ENCODE results near the gene CLEC4G. TPM values are rescaled to one million over a fixed set of nuclear protein-coding genes. Genes with fewer than 3 reads are reported as not detected.

CLEC4G gene
- not detected in 2 replicates for total RNA-seq

GRCh38 chr19:7732045-7732444 is at the start of gene CLEC4G:
CLEC4G (minus strand) TSS chr19:7732110; CDS start chr19:7732102, 8 bp downstream.

GRCh38 chr19:7762719-7763293 is 30.9 kb upstream of the CLEC4G start, which contains the start of gene CLEC4M:
CLEC4M (plus strand) TSS chr19:7763243; CDS start chr19:7763267, 24 bp downstream.

GRCh38 chr19:7746903-7747884 is 15.3 kb upstream of the CLEC4G start, which contains the start of gene CD209:
CD209 (minus strand) TSS chr19:7747534; CDS start chr19:7747511, 23 bp downstream.

GRCh38 chr19:7701654-7702457 is 30.1 kb downstream of the CLEC4G start, which contains the start of gene FCER2:
FCER2 (minus strand) TSS chr19:7702131; CDS start chr19:7699760, 2,371 bp downstream.

GRCh38 chr19:7680606-7681339 is 51.1 kb downstream of the CLEC4G start, which contains the start of gene TRAPPC5:
TRAPPC5 (plus strand) TSS chr19:7680833; CDS start chr19:7682254, 1,421 bp downstream.

Other genes with a start within 250 kb of the CLEC4G start
- gene PEX11G, start 243.1 kb downstream of the CLEC4G start, total RNA-seq = 3.9 and 4.5 TPM in 2 replicates
- gene ZNF358, start 216.0 kb downstream of the CLEC4G start, total RNA-seq = 26.9 and 30.2 TPM in 2 replicates
- gene MCOLN1, start 209.5 kb downstream of the CLEC4G start, total RNA-seq = 2.7 and 3.2 TPM in 2 replicates
- gene PNPLA6, start 196.4 kb downstream of the CLEC4G start, total RNA-seq = 74.9 and 77.3 TPM in 2 replicates
- gene CAMSAP3, start 136.2 kb downstream of the CLEC4G start, total RNA-seq = 11.0 and 12.6 TPM in 2 replicates
- gene XAB2, start 102.6 kb downstream of the CLEC4G start, total RNA-seq = 34.7 and 37.8 TPM in 2 replicates
- 25.8 and 36.3 TPM in 2 replicates for gene PET100, start 102.3 kb downstream of the CLEC4G start, total RNA-seq
- not detected in 2 replicates for gene PCP2, start 98.4 kb downstream of the CLEC4G start, total RNA-seq
- 38.1 and 50.0 TPM in 2 replicates for gene STXBP2, start 95.0 kb downstream of the CLEC4G start, total RNA-seq
- gene RETN, start 63.1 kb downstream of the CLEC4G start, total RNA-seq = not detected in 2 replicates
- not detected in 2 replicates for gene MCEMP1, start 55.0 kb downstream of the CLEC4G start, total RNA-seq
- 115 and 131 TPM in 2 replicates for gene TRAPPC5, start 51.3 kb downstream of the CLEC4G start, total RNA-seq
- gene FCER2, start 30.0 kb downstream of the CLEC4G start, total RNA-seq = not detected in 2 replicates
- gene CD209, start 15.4 kb upstream of the CLEC4G start, total RNA-seq = not detected in 2 replicates
- not detected in 2 replicates for gene CLEC4M, start 31.1 kb upstream of the CLEC4G start, total RNA-seq
- gene EVI5L, start 98.1 kb upstream of the CLEC4G start, total RNA-seq = 14.8 and 16.4 TPM in 2 replicates
- gene PRR36, start 142.3 kb upstream of the CLEC4G start, total RNA-seq = 0.07 TPM in 1 of 2 replicates, not detected in the other
- gene LRRC8E, start 156.4 kb upstream of the CLEC4G start, total RNA-seq = 7.6 and 9.0 TPM in 2 replicates
- gene MAP2K7, start 171.8 kb upstream of the CLEC4G start, total RNA-seq = 5.6 and 12.6 TPM in 2 replicates
- 2.6 and 10.2 TPM in 2 replicates for gene TGFBR3L, start 182.7 kb upstream of the CLEC4G start, total RNA-seq
- 21.6 and 22.9 TPM in 2 replicates for gene SNAPC2, start 188.2 kb upstream of the CLEC4G start, total RNA-seq
- gene CTXN1, start 194.0 kb upstream of the CLEC4G start, total RNA-seq = 6.7 and 7.8 TPM in 2 replicates
- 57.5 and 66.4 TPM in 2 replicates for gene TIMM44, start 211.6 kb upstream of the CLEC4G start, total RNA-seq